Frontal cortex (tissue), 4 donors: Measurements from ENCODE around the gene ARHGEF39. TPM values are rescaled to one million over a fixed set of nuclear protein-coding genes. Genes with fewer than 3 reads are reported as not detected.
A peak's percentile ranks its signal among the peaks of the same experiment; 100 is the strongest.
"Not testable (repeated sequence)": the region's sequence is repeated elsewhere in the genome, so short reads cannot be mapped to it uniquely, and the experiment has no call there.

Source experiments
- DNase-seq, 2 donors: peaks; one replicate each; pipeline ENCODE4 v3.0.0; 2012; ENCODE audit warnings: low spot score in 2 of 2
- FAIRE-seq: peaks from 2 replicates; lab custom pipeline; 2012; peaks lifted over from hg19 to GRCh38; lab: Jason Lieb, UNC
- total RNA-seq: library from RNA; depleted of rRNA; stranded (reverse); fragments of >200 nt; gene quantifications from one replicate; pipeline ENCODE4 v1.2.3, GENCODE V29; 2014
- donor health status: control.
- donor health status: control.
- donor health status: control.

ARHGEF39 gene
- total RNA-seq, 1 donor from 2014 or later = 0.41 TPM

DNA sequence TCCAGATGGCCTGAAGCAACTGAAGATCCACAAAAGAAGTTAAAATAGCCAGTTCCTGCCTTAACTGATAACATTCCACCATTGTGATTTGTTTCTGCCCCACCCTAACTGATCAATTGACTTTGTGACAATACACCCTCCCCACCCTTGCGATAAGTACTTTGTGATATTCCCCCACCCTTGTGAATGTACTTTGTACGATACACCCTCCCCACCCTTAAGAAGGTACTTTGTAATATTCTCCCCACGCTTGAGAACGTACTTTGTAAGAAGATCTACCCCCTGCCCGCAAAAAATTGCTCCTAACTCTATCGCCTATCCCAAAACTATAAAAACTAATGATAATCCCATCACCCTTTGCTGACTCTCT lies 28.1 kb downstream of the ARHGEF39 start:
- FAIRE-seq, DNase-seq: not testable (repeated sequence)

- DNase-seq = no peak
- no peak for FAIRE-seq
Measured at GRCh38 chr9:35636135-35636876, 28.7 kb downstream of the ARHGEF39 start.

DNA sequence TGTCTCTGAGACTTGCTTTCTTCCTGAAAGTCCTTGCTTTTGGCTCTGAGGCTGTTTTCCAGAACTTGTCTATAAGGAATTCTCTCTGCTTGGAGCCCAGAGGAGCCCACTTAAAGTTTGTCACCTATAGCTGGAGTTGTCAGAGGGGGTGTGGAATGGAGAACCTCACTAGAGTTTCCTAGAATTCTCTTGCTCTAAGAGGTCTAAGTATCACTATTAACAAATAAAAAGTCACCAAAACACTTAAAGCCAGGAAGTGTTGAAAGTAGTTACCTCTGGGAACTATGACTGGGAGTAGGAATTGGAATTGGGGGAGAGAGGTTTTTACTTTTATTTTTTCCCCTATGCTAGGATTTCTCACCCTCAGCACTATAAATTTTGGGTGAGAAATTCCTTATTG lies 29.3 kb downstream of the ARHGEF39 start:
- FAIRE-seq = no peak
- no peak for DNase-seq

DNA sequence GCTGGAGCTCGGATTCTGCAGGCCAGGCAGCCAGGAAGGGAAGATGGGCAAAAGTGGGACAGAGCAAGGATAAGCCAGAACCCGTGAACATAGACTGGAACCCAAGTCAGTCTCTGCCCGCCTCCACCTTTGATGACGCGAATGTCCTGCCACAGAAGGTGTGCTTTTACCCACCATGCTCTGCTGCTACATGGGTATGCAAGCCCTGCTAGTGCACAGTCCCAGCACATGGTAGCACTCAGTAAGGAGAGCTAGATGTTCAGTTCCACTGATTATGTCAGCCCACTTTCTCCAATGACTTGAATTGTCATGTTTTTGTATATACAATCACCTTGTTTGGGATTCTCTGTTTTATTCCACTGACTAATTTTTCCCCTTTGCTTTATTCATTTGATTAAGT lies 35.4 kb downstream of the ARHGEF39 start:
- no peak for FAIRE-seq
- no peak for DNase-seq

- FAIRE-seq = no peak
- no peak for DNase-seq
Measured at GRCh38 chr9:35628389-35628991, 36.5 kb downstream of the ARHGEF39 start.

- no peak for FAIRE-seq
- no peak for DNase-seq
Measured at GRCh38 chr9:35627575-35627974, 37.4 kb downstream of the ARHGEF39 start.

DNA sequence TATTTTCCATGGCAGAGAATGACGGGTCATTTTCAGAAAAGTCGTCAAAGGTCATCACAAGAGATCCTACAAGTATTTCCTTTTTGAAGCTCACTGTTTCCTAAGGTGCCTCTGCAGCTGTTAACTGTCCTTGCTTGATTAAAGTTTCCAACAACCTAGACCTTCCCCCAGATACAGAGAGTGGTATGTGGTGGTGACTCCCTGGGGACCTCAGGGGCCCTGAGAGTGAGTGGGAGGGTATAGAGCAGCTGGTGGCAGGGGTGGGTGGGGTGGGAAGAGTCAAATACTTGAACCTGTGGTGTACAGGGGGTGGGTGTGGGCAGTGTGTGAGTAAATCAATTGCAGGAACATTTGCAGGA lies 45.2 kb downstream of the ARHGEF39 start:
- FAIRE-seq (no peak), DNase-seq (no peak)

GRCh38 chr9:35618854-35619799 lies 45.9 kb downstream of the ARHGEF39 start:
- FAIRE-seq (no peak), DNase-seq (no peak)

DNA sequence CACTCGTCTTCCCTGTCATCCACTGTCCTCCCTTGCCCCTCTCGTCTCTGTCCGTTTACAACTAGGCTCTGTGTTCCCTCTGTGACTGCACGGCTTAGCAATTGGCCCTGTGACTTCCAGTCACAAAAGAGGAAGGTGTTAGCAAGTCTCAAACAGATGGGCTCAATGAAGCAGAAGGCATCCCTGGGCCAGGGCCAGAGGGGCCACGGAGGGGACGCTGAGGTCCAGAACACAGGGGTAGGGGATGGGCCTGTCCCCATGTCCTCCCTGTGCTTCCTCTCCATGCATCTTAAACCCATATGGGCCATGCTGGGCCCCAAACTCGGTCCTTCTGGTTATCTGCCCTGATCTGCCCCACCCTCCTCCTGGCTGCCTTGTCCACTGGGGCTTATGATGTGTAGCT lies 46.7 kb downstream of the ARHGEF39 start, which contains the start of gene CD72:
Gene CD72 (minus strand): TSS at position 89 of the 403 bp plus-strand sequence. CDS start 110 bp downstream, outside the sequence.
- DNase-seq = no peak
- FAIRE-seq = no peak

GRCh38 chr9:35617548-35617947 lies 47.4 kb downstream of the ARHGEF39 start:
- FAIRE-seq = no peak

DNA sequence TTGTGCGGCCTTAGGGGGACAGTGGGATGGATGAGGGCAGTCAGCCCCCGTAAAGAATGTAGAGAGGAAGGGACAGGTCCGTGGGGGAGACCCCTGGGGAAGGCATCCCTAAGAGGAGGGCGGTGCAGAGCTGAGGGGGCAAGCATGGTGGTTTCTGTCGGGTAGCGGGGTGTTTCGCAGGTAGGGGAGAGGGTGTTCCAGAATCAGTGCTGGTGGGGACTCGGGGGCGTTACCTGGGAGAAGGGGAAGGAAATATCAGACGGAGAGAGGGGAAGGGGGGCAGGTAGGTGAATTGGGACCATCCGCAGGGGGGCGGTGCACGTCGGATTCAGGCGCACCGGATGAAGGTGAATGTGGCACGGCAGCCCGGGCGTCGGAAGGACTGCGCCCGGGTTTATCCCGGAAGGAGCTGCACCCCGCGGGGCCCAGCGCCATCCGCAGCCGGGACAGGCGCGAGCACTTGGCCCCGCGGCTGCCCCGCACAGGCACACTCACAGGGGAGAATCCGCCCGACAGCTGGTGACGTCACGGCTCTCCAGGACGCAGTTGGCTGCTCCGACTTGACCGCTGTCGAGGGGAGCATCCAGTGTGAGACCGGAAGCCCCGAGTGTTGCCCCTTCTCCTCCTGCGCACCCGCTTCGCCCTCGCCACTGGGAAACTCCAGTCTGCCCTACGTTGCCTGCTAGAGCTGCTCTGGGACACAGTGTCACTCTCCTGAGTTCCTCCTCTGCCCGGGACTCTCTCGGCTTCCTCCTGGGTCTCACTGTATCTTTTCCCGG lies 48.1 kb downstream of the ARHGEF39 start:
- DNase-seq (peak in 1 of 2 donors; percentile 71), FAIRE-seq (no peak)

More at GRCh38 chr9:35617548-35617947, 47.4 kb downstream of the ARHGEF39 start:
- no peak for DNase-seq

DNA sequence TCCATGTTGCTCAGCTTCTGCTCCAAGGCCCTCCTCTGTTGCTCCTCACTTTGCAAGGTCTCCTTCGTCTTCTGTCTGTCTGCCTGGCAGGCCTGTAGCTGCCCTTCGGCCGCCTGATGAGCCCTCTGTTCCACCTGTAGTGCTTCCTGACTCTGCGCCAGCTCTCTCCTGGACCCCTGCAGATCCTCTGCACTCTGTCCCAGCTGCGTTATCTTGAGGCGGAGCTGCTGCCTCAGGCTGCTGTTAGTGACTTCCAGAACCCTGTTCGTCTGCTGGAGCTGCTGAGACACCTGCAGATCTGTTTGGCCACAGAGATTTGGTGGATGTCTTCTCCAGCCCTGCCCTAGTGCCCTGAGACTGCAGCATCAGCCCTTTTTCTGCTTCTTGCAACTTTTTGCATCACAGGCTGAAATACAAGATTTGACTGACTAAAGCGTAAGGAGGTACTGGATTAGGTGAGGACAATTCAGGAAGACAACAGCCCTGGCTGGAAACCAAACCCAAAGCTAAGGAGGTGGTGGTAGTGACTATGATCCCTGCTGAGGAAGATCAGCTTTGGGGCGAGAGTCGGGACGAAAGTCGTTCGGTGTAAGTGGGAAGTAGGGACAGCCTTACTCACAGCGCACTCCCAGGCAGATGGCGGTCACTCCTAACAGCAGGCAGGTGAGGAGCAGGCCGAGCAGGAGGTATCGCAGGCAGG lies 48.9 kb downstream of the ARHGEF39 start:
- DNase-seq (no peak), FAIRE-seq (no peak)

- FAIRE-seq = no peak
- DNase-seq = no peak
Measured at GRCh38 chr9:35612843-35613242, 52.2 kb downstream of the ARHGEF39 start.

GRCh38 chr9:35612066-35612465 lies 52.9 kb downstream of the ARHGEF39 start:
- DNase-seq, FAIRE-seq: not testable (repeated sequence)

GRCh38 chr9:35611230-35611797 lies 53.7 kb downstream of the ARHGEF39 start:
- FAIRE-seq = no peak
- peak in 1 of 2 donors; percentile 65 for DNase-seq

DNA sequence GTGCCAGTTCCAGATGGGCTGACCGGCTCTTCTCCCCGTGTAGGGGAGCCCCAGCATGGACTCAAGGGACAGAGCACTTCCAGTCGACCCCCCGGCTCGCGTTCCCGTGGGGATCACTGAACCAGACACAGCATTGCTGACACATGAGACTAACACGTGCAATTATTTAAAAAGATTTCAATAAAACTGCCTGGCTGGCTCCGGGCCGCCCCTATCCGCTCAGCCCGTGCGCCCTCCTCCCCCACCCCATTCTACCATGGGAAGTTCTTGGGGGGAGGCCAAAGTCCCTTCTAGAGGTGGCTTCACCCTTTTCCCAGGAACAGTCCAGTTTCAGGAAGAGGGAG lies 55.2 kb downstream of the ARHGEF39 start:
- FAIRE-seq = no peak
- no peak for DNase-seq
